COR-L47 (cell line): ENCODE data around the gene SLC17A6.

Experiments used
- DNase-seq: peaks from one replicate; lab custom pipeline; 2025; lab: John Stamatoyannopoulos, UW

The SLC17A6 gene

GRCh38 chr11:22389526-22390282 lies 51.5 kb downstream of the SLC17A6 start:
- no peak for DNase-seq

- DNase-seq: no peak
Measured at GRCh38 chr11:22390283-22390655, 52.1 kb downstream of the SLC17A6 start.

GRCh38 chr11:22392561-22392960 lies 54.4 kb downstream of the SLC17A6 start:
- DNase-seq: no peak

- DNase-seq: no peak
Measured at GRCh38 chr11:22405377-22405776, 67.2 kb downstream of the SLC17A6 start.

- DNase-seq: no peak
Measured at GRCh38 chr11:22407267-22407666, 69.1 kb downstream of the SLC17A6 start.

GRCh38 chr11:22407921-22408320 lies 69.7 kb downstream of the SLC17A6 start:
- no peak for DNase-seq

GRCh38 chr11:22415476-22415875 lies 77.3 kb downstream of the SLC17A6 start:
- DNase-seq: no peak

GRCh38 chr11:22416462-22416861 lies 78.3 kb downstream of the SLC17A6 start:
- no peak for DNase-seq

GRCh38 chr11:22426915-22427314 lies 88.7 kb downstream of the SLC17A6 start:
- DNase-seq: no peak
